Subcutaneous adipose tissue (tissue), 4 donors: ENCODE measurements around the gene MED16. TPM values are rescaled to one million over a fixed set of nuclear protein-coding genes. Genes with fewer than 3 reads are reported as not detected.

Experiments
- CTCF ChIP-seq: fragments of 450-650 bp; IDR thresholded peaks from one replicate; pipeline ENCODE4 v1.5.1; 2016; ENCODE audit warnings: low read depth, mild to moderate bottlenecking, control low read depth, antibody characterized with exemption, moderate library complexity
- total RNA-seq, 4 donors: library from RNA; depleted of rRNA; stranded (reverse); fragments of >200 nt; gene quantifications; one replicate each; pipeline ENCODE4 v1.1.0, GENCODE V29; 2016

MED16 gene
- total RNA-seq, 4 donors from 2014 or later: 18.4 to 38.4 (median 19.2) TPM

- TF ChIP-seq CTCF: no peak
These were observed 10.3 kb upstream of the MED16 start for GRCh38 chr19:903266-903797.

GRCh38 chr19:902446-903226 is 9.6 kb upstream of the MED16 start:
- TF ChIP-seq CTCF: no peak

DNA sequence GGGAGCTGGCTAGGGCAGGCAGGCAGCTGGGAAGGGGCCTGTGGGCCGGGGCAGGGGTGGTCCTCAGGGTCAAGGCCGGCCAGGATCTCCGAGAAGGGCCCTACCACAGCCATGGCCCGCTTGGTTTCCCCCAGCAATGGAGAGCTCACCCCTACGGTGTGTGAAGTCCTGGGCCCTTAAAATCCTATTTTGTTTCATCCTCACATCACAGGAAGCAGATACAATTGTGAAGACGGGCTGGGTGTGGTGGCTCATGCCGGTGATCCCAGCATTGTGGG is 9.0 kb upstream of the MED16 start:
- no peak for TF ChIP-seq CTCF

GRCh38 chr19:901216-902092 is 8.5 kb upstream of the MED16 start:
- no peak for TF ChIP-seq CTCF

GRCh38 chr19:900302-901111 is 7.5 kb upstream of the MED16 start:
- no peak for TF ChIP-seq CTCF

GRCh38 chr19:900043-900301 is 7.0 kb upstream of the MED16 start:
- TF ChIP-seq CTCF: no peak
